ELF-1 (cell line): ENCODE measurements around the gene FOXK1.

Experiments
- DNase-seq: peaks from one replicate; pipeline ENCODE4 v3.0.0-alpha.2; 2016; ENCODE audit warnings: low read depth, low spot score

FOXK1 gene

GRCh38 chr7:4698707-4699275 is 16.7 kb downstream of the FOXK1 start:
- DNase-seq: no peak

- DNase-seq: no peak
These were observed 17.7 kb downstream of the FOXK1 start for GRCh38 chr7:4699841-4700240.

DNA sequence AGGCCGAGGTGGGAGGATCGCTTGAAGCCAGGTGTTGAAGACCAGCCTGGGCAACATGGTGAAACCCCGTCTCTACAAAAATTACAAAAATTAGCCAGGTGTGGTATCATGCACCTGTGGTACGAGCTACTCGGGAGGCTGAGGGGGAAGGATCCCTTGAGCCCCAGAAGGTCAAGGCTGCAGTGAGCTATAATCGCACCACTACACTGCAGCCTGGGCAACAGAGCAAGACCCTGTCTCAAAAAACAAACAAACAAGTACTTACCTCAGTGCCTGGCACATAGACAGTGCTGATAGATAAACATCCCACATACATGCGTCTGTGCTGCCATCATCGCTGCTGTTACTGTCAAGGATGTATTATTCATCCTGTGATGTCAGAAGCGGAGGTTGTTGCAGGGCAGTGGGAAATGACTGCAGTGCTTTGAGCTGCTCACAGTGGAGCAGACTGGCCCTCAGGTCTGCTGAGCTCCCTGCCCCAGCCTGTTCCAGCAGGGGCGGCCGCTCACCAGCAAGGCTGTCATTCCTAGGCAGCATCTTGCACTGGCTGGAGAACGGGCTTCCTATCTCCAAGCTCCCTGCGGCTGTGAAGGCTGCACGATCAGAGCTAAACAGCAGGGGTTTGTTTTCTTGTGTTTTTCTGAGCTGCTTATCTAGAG is 18.6 kb downstream of the FOXK1 start:
- peak; percentile 95 for DNase-seq

DNA sequence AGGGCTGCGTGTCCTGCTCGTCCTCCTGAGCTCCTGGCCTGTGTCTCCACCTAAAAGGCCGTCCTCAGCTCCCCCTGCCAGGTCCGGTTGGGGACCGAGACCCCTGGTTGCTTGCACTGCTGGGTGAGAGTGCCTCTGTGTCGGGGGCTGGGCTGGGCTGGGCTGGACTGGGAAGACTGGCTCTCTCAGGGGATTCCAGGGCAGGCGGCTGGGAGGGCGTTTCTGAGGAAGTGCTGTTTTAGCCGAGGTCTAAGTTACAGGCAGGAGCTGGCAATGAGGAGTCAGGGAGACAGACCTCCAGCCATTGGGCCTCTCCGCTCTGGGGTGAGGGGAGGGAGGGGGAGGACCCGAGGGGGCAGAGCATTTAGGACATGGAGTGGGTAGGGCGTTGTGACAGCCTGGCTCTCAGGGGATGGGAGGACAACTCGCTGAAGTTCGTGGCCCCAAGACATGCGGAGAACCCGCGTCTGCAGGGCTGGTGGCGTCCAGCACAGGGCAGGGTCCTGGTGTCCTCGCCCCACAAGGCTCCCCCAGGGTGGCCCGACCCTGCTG is 20.9 kb downstream of the FOXK1 start:
- DNase-seq: peak; percentile 78

DNA sequence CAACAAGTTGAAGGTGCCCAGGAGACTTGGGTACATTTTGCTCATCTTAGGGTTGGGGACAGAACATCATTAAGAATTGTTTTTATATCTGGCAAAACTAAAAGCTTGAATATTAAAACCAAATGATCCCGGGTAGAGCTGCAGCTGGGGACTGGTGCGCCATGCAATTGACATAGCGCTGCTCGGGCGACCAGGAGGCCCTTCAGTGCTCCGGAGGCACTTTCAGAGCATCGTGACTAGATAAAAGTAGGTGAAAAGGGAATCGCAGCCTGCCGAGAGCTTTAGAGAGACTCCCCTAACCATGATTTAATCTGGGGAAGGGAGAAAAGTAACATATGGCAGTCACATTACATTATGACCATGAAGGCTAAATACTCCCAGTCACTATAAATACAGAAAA is 21.4 kb downstream of the FOXK1 start:
- DNase-seq: no peak

- peak; percentile 77 for DNase-seq
These were observed 24.5 kb downstream of the FOXK1 start for GRCh38 chr7:4706384-4707216.

DNA sequence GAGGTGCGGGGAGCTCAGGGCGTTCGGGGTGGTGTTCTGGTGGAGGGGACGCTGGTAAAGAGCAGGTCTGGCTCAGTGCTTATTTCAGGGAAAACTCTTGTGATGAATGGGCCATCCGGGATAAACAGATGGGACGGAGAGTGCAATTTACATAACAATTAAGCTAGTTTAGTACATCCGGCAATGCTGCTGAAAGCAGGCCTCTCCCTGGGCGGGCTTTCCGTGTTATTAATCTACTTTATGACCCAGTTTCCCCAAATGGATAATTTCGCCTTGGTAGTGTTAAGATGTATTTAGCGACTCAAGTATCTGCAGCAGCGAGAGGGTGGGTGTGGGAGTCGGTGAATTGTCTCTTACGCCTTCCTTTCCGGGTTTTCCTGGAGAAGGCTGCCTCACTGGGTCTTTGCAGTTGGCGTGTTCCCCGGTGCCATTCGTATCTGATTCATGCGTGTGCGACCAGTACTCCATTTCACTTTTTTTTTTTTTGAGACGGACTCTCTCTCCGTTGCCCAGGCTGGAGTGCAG is 25.2 kb downstream of the FOXK1 start:
- peak; percentile 82 for DNase-seq

- DNase-seq: peak; percentile 94
These were observed 25.9 kb downstream of the FOXK1 start for GRCh38 chr7:4707980-4708411.

- DNase-seq: peak; percentile 88
These were observed 27.1 kb downstream of the FOXK1 start for GRCh38 chr7:4709187-4709586.

DNA sequence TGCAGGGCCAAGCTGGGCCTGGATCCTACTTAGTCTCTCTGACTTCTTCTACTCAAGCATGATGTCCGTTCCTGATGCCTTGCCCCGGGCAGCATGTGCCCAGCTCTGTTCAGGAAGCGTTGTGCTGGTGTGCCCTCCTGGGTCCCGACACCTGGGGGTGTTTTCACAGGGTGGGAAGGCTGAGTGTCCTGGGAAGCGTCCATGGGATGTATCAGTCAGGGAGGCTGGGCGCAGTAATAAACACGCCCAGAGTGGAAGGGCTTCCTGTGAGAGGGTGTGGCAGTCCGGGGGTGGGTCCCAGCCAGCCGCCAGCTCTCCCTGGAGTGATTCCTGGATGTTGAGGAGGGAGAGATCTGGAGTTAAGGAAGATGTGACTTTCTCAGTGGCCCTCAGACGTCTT is 29.0 kb downstream of the FOXK1 start:
- no peak for DNase-seq

DNA sequence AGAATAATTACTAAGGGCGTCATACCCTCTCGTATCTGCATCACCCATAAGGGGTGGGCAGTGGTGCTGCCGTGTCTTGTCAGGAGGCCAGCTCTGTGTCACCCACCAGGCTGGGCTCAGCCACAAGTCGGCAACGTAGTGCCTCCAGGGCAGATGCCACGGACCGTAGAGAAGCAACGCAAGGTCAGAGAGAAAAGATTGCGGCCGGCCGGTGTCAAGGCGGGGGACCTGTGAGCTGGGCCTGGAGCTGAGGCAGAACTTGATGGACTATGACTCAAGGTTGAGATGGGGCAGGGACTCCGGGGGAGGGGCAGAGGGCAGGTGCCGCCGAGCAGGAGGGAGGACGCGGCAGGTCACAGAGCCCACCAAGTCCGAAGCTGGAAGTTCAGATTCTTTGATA is 29.5 kb downstream of the FOXK1 start:
- DNase-seq: no peak

DNA sequence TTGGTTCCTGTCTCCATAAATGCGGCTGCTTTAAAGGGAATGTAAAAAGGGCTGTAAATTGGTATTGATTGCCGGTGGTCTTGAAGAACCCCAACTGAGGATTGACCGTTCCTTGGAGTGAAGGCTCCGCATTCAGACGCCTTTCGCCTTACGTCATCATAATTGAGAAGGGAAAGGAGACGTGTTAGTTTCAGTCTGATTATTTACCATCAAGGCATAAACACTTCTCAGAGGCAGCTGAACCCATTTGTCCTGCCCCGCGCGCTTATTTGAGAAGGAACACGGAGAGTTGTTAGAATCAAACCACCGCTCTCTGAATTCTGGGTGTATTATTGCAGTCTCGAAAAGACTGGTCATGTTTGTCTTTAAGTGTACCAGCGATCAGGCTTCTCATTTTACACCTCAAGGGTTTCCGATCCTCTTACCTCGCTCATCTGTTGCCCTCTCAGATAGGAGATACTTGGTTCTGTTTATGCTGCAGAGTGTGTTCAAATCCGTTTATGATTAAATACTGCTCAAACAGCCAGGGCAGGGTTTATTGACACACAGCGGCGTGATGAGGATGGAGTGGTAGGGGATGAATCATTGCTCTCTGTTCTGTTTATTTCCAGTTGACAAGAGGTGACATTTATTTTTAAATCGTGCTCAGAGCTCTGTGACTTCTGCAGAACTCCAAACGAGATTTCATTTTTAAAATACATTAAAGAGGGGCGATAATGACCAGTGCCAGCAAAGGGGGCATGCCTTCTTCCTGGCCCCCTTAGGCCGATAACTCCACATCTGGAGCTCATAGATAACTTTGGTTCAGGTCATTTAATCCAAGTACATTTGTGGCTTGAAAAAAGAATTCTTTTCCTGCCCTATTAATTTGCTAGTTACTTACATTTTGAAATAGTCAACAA is 30.4 kb downstream of the FOXK1 start:
- no peak for DNase-seq

- DNase-seq: peak; percentile 77
These were observed 31.2 kb downstream of the FOXK1 start for GRCh38 chr7:4713183-4713784.

- no peak for DNase-seq
These were observed 32.1 kb downstream of the FOXK1 start for GRCh38 chr7:4714161-4714700.

- no peak for DNase-seq
These were observed 32.8 kb downstream of the FOXK1 start for GRCh38 chr7:4714767-4715409.

GRCh38 chr7:4715410-4715776 is 33.3 kb downstream of the FOXK1 start:
- no peak for DNase-seq

GRCh38 chr7:4716946-4717795 is 35.1 kb downstream of the FOXK1 start:
- DNase-seq: no peak

GRCh38 chr7:4718075-4718474 is 36.0 kb downstream of the FOXK1 start:
- DNase-seq: no peak

DNA sequence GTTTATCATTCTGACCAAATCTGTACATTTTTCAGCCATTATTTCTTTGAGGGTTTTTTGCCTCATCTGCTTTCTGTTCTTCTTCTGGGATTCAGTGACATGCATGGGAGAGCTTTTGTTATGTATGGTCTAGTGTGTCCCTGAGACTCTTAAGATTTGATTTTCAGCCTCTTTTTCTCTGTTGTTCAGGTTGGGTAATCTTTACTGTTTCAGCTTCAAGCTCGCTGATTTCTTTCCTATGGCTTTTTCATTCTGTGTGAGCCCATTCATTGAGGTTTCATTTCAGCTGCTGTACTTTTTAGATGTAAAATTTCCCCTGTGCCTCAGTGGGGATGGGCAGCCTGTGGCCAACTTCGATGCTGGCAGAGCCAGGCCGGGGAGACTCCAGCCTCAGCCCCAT is 38.1 kb downstream of the FOXK1 start:
- DNase-seq: no peak
